Loucy (cell line): ENCODE data around the gene IGSF3.
"Not testable (repeated sequence)": the region's sequence is repeated elsewhere in the genome, so short reads cannot be mapped to it uniquely, and the experiment has no call there.

ENCODE experiments used
- H2AFZ ChIP-seq: fragments of 200-600 bp; sonication (generic); 2 replicates; pipeline ENCODE4 v1.6.0; 2016; ENCODE audit warnings: antibody characterized with exemption, mild to moderate bottlenecking, low read length, moderate library complexity
- H3F3A ChIP-seq: fragments of 200-600 bp; 2 replicates; pipeline ENCODE4 v1.6.0; 2016; ENCODE audit warnings: antibody characterized with exemption, low read depth, mild to moderate bottlenecking
- H3K27me3 ChIP-seq: fragments of 200-600 bp; sonication (generic); 2 replicates; pipeline ENCODE4 v1.6.1; 2014; ENCODE audit warnings: low read length, mild to moderate bottlenecking; ENCODE audit not compliant: insufficient read depth, poor library complexity, severe bottlenecking
- H3K36me3 ChIP-seq: fragments of 200-600 bp; sonication (generic); 2 replicates; pipeline ENCODE4 v1.6.1; 2016; ENCODE audit warnings: low read length; ENCODE audit not compliant: insufficient read depth
- H3K4me1 ChIP-seq: fragments of 200-600 bp; sonication (generic); 2 replicates; pipeline ENCODE4 v1.5.1; 2014; ENCODE audit warnings: low read length, mild to moderate bottlenecking; ENCODE audit not compliant: insufficient read depth, poor library complexity, severe bottlenecking
- H3K4me2 ChIP-seq: fragments of 200-600 bp; sonication (generic); 2 replicates; pipeline ENCODE4 v1.6.0; 2014; ENCODE audit warnings: antibody characterized with exemption, low read length, low read depth, mild to moderate bottlenecking; ENCODE audit not compliant: poor library complexity, severe bottlenecking
- H3K4me3 ChIP-seq: fragments of 200-600 bp; sonication (generic); 2 replicates; pipeline ENCODE4 v1.5.1; 2014; ENCODE audit warnings: low read length, mild to moderate bottlenecking, mixed read lengths; ENCODE audit not compliant: poor library complexity, severe bottlenecking
- H3K79me2 ChIP-seq: fragments of 200-600 bp; sonication (generic); 2 replicates; pipeline ENCODE4 v1.6.1; 2014; ENCODE audit warnings: low read length; ENCODE audit not compliant: insufficient read depth
- H3K9ac ChIP-seq: fragments of 200-600 bp; sonication (generic); 2 replicates; pipeline ENCODE4 v1.6.0; 2014; ENCODE audit warnings: mild to moderate bottlenecking, low read depth, low read length, moderate library complexity; ENCODE audit not compliant: poor library complexity, severe bottlenecking
- H3K9me2 ChIP-seq: fragments of 200-600 bp; sonication (generic); replicated peaks from 2 replicates; pipeline ENCODE4 v1.6.1; 2016; ENCODE audit warnings: low read depth, low read length, mixed read lengths
- H3K9me3 ChIP-seq: fragments of 200-600 bp; sonication (generic); 2 replicates; pipeline ENCODE4 v1.6.1; 2014; ENCODE audit warnings: mild to moderate bottlenecking, antibody characterized with exemption, low read length, low read depth; ENCODE audit not compliant: insufficient read depth
- H4K20me1 ChIP-seq: fragments of 200-600 bp; sonication (generic); 2 replicates; pipeline ENCODE4 v1.6.0; 2014; ENCODE audit warnings: antibody characterized with exemption, low read length, mild to moderate bottlenecking; ENCODE audit not compliant: insufficient read depth, poor library complexity, severe bottlenecking

The IGSF3 gene

DNA sequence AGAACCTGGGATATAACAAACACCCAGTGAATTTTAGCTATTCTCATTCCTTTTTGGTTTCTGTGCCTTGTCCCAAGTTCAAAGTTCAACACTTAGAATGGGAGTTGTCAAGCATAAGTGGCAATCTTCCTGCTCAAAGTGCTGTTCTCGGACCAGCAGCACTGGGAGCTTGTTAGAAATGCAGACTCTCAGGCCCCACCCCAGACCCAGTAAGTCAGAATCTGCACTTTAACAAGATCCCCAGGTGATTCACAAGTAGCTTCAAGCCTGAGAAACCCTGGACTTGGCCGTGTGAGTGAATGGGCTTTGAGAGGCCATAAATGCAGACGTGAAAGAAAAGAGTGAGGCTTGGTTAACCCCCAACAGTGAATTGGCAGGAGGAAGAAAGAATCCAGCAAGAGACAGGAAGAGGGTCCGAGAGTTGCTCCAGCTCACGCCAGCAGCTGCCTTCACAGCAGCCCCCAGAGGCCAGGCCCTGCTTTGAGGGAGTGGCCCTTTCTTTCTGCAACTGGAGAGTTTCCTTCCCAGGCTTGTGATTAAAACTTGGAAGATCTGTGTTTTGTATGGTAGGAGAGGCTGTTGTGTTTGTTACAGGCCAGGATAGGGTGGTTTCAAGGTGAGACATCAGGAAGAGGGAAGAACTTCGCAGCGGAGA is 75.5 kb downstream of the IGSF3 start:
- H3F3A ChIP-seq, H3K9me3 ChIP-seq, H2AFZ ChIP-seq, H3K4me2 ChIP-seq, H3K9ac ChIP-seq, H3K4me1 ChIP-seq, H4K20me1 ChIP-seq, H3K36me3 ChIP-seq, H3K9me2 ChIP-seq, H3K4me3 ChIP-seq, H3K79me2 ChIP-seq, H3K27me3 ChIP-seq: not testable (repeated sequence)

DNA sequence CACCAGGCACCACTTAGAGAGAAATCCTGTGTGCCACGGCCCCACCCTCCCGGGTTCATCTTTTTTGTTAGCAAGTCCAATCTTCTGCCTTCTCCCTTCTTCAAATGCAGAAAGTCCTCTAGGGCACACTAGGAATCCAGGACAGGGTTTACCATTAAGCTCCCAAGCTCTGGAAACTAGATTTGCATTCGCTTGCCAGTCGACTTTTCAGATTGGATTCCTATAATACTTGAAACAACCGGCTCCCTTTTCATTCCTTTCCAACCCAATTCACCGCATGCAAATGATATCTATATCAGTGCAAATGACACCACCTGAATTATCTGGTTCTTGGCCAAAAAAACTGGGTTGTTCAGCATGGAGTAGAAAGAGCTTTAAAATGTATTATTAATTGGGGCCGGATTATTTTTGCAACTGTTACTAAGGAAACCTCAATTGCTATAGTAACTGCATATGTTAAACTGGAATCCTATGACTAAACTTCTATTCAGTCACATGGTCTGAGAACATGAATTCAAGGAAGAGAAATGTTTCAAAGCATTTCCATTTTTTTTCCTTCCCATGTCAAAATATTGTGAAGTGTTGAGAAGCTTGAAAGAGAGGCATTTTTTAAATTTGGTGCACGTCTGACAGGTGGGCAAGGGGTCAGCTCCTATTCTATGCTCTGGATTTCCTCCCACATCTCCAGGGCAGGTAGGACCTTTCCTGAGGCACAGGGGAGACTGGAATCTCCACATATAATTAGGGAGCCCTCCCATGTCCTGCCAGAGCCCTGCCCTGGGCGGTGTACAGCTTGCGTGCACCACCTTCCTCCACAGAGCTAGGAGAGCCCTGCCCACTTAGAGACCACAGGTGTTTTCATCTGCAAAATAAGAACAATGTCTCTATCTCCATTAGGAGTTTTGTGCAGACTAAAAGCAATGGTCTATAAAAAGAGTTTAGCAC is 76.3 kb downstream of the IGSF3 start:
- not testable (repeated sequence) for H3K4me2 ChIP-seq, H3K27me3 ChIP-seq, H3K4me1 ChIP-seq

DNA sequence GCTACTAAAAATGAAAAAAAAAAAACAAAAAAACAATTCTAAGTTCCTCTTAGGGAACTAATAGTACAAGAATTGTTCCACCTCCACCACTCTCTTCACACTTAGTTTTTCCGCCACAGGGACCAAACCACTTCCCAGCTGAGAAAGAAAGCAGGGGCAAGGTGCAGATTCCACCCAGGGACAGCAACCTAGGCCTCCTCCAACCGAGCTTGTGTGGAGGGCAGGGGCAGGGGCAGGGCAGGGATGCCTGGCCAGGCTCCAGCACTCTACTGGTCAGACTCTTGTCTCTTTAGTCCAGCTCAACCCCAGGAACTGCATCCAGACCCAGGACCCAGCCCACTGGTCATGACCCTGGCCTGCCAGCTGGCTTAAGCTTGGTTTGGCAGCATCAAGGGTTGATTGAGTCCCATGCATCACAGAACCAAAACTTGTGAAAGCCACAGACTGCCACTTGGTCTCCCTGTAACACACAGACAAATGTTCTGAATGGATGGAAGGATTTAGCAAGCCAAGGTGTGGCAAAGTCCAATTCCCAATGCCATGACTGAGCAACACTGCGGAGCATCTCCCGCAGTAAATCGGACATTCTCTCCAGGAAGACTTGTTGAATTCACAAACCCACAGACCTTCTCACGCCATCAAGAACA is 77.1 kb downstream of the IGSF3 start:
- not testable (repeated sequence) for H2AFZ ChIP-seq, H3K9me3 ChIP-seq, H3K27me3 ChIP-seq, H3K4me3 ChIP-seq, H3K79me2 ChIP-seq, H3K9me2 ChIP-seq, H3K9ac ChIP-seq, H3K4me2 ChIP-seq, H3F3A ChIP-seq, H3K4me1 ChIP-seq, H3K36me3 ChIP-seq, H4K20me1 ChIP-seq

More for the DNA sequence above, 76.3 kb downstream of the IGSF3 start:
- H3K9me3 ChIP-seq, H3K79me2 ChIP-seq, H3K4me3 ChIP-seq, H3F3A ChIP-seq, H4K20me1 ChIP-seq, H3K9ac ChIP-seq, H3K9me2 ChIP-seq, H2AFZ ChIP-seq, H3K36me3 ChIP-seq: not testable (repeated sequence)

DNA sequence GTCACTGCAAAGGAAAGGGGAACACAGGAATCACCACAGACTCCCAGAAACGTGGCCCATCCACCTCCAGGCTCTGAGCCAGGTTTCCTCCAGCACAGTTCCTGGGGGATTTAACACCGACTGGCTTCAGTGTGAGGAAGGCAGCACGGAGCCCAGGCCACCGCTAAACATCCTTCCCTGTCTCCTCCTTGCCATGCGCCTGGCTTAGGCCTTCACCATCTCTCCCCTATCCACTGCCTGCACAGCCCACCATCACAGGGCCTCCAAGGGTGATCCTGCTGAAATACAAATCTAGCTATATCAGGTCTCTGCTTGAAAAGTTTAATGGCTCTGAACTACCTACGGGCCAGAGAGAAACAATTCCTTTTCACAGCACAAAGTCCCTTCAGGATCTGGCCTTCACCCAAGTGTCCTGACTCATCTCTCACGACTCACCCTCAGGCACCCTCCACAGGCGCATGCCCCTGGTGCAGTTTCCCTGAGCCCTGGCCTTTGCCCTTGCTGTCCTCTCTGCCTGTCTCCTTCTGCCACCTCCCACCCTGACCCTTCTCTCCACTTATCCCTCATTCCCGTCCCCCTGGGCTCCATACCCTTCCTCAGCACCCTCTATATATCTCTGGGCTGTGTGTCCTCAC is 78.3 kb downstream of the IGSF3 start:
- not testable (repeated sequence) for H3K4me2 ChIP-seq, H3K36me3 ChIP-seq, H3K4me3 ChIP-seq, H3K79me2 ChIP-seq, H2AFZ ChIP-seq, H4K20me1 ChIP-seq, H3K4me1 ChIP-seq, H3K9ac ChIP-seq, H3K27me3 ChIP-seq, H3K9me2 ChIP-seq, H3K9me3 ChIP-seq, H3F3A ChIP-seq
